Type B pancreatic cell (in vitro differentiated cells): ENCODE measurements around the gene PPARG. TPM values are rescaled to one million over a fixed set of nuclear protein-coding genes. Genes with fewer than 3 reads are reported as not detected.
A peak's percentile ranks its signal among the peaks of the same experiment; 100 is the strongest.

Source experiments
- DNase-seq: peaks from one replicate; pipeline ENCODE4 v3.0.0; 2021; ENCODE audit warnings: mixed read lengths; ENCODE audit not compliant: unreplicated experiment; ENCODE audit errors: extremely low spot score
- H3K27ac Mint-ChIP-seq: 2 replicates; pipeline ENCODE4 v1.8.0; 2021; ENCODE audit warnings: mild to moderate bottlenecking, mixed read lengths
- H3K27me3 Mint-ChIP-seq: 2 replicates; pipeline ENCODE4 v1.8.0; 2021; ENCODE audit warnings: mixed read lengths
- H3K36me3 Mint-ChIP-seq: 2 replicates; pipeline ENCODE4 v1.8.0; 2021; ENCODE audit warnings: mixed read lengths
- H3K4me1 Mint-ChIP-seq: one replicate; pipeline ENCODE4 v1.8.0; 2021; ENCODE audit warnings: mixed read lengths; ENCODE audit not compliant: unreplicated experiment
- H3K4me3 Mint-ChIP-seq: 2 replicates; pipeline ENCODE4 v1.8.0; 2021; ENCODE audit warnings: mild to moderate bottlenecking, mixed read lengths
- H3K9me3 Mint-ChIP-seq: 2 replicates; pipeline ENCODE4 v1.8.0; 2021; ENCODE audit warnings: mixed read lengths
- CTCF ChIP-seq: fragments of 200-600 bp; sonication (generic); conservative IDR thresholded peaks from 2 replicates; pipeline ENCODE4 v1.5.0; 2021; ENCODE audit warnings: antibody characterized with exemption, mild to moderate bottlenecking
- total RNA-seq: library from RNA; stranded (reverse); gene quantifications from 2 replicates; pipeline ENCODE4 v1.2.1, GENCODE V29; 2021; ENCODE audit warnings: low replicate concordance

PPARG gene
- total RNA-seq, 1 donor from 2014 or later = 21.5 TPM

- no peak for DNase-seq
- peaks cover 5% of the 10 kb centered on the region for H3K9me3 Mint-ChIP-seq
- no peaks in the 10 kb centered on the region for H3K4me1 Mint-ChIP-seq
- H3K4me3 Mint-ChIP-seq = no peak overlapping the region
- H3K27ac Mint-ChIP-seq = no peak overlapping the region
- peaks cover 6% of the 10 kb centered on the region for H3K27me3 Mint-ChIP-seq
- H3K36me3 Mint-ChIP-seq = no peaks in the 10 kb centered on the region
- TF ChIP-seq CTCF = no peak
Observed at GRCh38 chr3:12369029-12369428, 80.2 kb downstream of the PPARG start.

GRCh38 chr3:12369598-12369997 lies 80.7 kb downstream of the PPARG start:
- Mint-ChIP-seq H3K27ac (peak overlapping the region; percentile 53), H3K27me3 (peaks cover 6% of the 10 kb centered on the region), H3K4me1 (no peaks in the 10 kb centered on the region), H3K36me3 (no peaks in the 10 kb centered on the region), H3K4me3 (no peak overlapping the region), H3K9me3 (peaks cover 5% of the 10 kb centered on the region)
- no peak for DNase-seq
- no peak for TF ChIP-seq CTCF

- peaks cover 9% of the 10 kb centered on the region for H3K27me3 Mint-ChIP-seq
- no peak for DNase-seq
- H3K4me1 Mint-ChIP-seq = no peaks in the 10 kb centered on the region
- H3K9me3 Mint-ChIP-seq = peaks cover 5% of the 10 kb centered on the region
- no peak overlapping the region for H3K4me3 Mint-ChIP-seq
- peak; percentile 46 for TF ChIP-seq CTCF
- no peak overlapping the region for H3K27ac Mint-ChIP-seq
- H3K36me3 Mint-ChIP-seq = no peaks in the 10 kb centered on the region
Observed at GRCh38 chr3:12370758-12371157, 81.9 kb downstream of the PPARG start.

DNA sequence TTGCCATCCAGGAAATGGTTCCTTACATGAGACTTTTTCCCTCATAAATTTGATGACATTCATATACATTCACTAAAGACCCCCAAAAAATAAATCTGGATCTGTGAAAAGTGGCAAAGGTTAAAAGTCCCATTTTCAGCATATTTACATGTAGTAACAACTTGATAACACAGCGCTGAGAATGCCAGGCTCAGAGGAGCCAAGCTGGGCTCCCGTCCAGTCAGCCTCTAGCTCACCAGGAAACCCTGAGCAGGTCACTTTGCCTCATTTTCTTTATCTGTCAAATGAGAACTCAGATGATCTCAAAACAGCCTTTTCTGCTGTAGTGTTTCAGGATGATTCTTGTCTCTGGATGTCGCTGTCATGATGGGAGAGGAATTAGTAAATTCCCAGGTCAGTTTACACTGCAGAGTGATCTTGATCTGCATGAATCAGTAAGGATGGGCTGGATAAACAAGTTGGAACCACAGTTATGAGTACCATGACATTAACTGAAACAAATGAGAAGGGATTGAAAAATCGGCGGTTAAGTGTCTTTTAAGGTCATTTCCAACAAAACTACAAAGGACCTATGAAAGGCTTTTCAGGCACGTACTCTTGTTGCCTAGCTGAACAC lies 82.8 kb downstream of the PPARG start:
- Mint-ChIP-seq H3K4me3 (no peak overlapping the region), H3K36me3 (no peaks in the 10 kb centered on the region), H3K27ac (no peak overlapping the region), H3K27me3 (peaks cover 6% of the 10 kb centered on the region), H3K9me3 (no peaks in the 10 kb centered on the region), H3K4me1 (no peaks in the 10 kb centered on the region)
- TF ChIP-seq CTCF = no peak
- no peak for DNase-seq

DNA sequence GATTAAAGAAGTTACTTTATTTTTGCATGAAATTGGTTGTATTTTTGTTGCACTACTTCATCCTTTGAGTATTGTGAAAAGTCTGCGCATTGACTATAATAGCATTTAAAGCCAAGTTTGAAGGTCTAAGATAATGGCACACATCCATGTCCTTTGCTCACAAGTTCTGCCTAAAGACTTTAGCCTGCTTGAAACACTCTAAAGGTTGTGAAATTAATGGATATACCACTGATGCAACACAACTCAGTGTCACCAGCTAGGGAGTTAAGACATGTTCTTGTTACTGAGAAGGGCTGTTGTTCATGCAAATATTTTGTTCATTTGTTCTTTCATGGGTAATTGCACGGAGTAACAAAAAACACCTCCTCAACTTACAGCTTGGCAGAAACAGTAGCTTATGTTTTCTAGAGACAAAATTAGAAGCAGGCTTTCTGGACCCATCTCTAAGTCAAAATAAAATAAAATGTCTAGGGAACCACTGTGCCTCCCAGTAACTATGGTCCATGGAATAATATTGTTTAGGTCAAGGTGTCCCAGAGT lies 83.9 kb downstream of the PPARG start:
- no peak overlapping the region for H3K4me3 Mint-ChIP-seq

More for the DNA sequence above, 83.9 kb downstream of the PPARG start:
- no peak for TF ChIP-seq CTCF
- Mint-ChIP-seq H3K27ac (no peak overlapping the region), H3K36me3 (no peaks in the 10 kb centered on the region), H3K27me3 (peaks cover 6% of the 10 kb centered on the region), H3K9me3 (no peaks in the 10 kb centered on the region), H3K4me1 (no peaks in the 10 kb centered on the region)
- no peak for DNase-seq
